Panc1 (cell line): ENCODE data around the gene PARD6B.

Source experiments
- POLR2AphosphoS5 ChIP-seq: IDR thresholded peaks from 2 replicates; pipeline ENCODE4 v1.6.1; 2012; ENCODE audit warnings: mild to moderate bottlenecking, low read depth, low read length, moderate library complexity
- SIN3A ChIP-seq: IDR thresholded peaks from 2 replicates; pipeline ENCODE4 v1.6.1; 2012; ENCODE audit warnings: low read depth, mild to moderate bottlenecking, low read length, moderate library complexity, borderline replicate concordance; ENCODE audit not compliant: insufficient read depth
- TF ChIP-seq, protein P1 (sequence below): fragments of 450-650 bp; IDR thresholded peaks from 2 replicates; pipeline ENCODE4 v1.5.1; 2017; ENCODE audit warnings: mild to moderate bottlenecking
- TF ChIP-seq, protein P2 (sequence below), 2 experiments: IDR thresholded peaks; 2 replicates each; pipeline ENCODE4 v1.6.1; 2011 to 2012; ENCODE audit warnings: low read depth in 2 of 2, control low read depth in 1 of 2, low read length in 1 of 2, mild to moderate bottlenecking in 1 of 2, moderate library complexity in 1 of 2; ENCODE audit not compliant: insufficient read depth in 1 of 2

DNA sequence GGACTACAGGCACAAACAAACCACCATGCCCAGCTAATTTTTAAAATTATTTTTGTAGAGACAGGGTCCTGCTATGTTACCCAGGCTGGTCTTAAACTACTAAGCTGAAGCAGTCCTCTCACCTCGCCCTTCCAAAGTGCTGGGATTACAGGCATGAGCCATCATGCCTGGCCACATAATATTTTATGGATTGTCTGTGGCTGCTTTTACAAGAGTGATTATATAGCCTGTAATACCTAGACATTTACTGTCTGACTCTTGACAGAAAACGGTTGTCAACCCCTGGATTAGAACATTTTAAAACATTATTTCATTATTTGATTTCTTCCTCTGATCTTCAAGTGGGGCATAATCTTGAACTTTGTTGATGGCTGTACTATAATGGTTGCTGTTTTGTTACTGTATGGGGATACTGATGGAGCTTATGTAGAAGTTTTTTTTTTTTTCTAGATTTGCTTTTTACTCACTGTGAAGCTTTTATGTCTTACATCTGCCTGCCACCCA, 14.3 kb downstream of the PARD6B start:
- TF ChIP-seq, protein P1, sequence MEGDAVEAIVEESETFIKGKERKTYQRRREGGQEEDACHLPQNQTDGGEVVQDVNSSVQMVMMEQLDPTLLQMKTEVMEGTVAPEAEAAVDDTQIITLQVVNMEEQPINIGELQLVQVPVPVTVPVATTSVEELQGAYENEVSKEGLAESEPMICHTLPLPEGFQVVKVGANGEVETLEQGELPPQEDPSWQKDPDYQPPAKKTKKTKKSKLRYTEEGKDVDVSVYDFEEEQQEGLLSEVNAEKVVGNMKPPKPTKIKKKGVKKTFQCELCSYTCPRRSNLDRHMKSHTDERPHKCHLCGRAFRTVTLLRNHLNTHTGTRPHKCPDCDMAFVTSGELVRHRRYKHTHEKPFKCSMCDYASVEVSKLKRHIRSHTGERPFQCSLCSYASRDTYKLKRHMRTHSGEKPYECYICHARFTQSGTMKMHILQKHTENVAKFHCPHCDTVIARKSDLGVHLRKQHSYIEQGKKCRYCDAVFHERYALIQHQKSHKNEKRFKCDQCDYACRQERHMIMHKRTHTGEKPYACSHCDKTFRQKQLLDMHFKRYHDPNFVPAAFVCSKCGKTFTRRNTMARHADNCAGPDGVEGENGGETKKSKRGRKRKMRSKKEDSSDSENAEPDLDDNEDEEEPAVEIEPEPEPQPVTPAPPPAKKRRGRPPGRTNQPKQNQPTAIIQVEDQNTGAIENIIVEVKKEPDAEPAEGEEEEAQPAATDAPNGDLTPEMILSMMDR = no peak
- TF ChIP-seq POLR2AphosphoS5 (peak; percentile 25), SIN3A (no peak)
- TF ChIP-seq, protein P2, sequence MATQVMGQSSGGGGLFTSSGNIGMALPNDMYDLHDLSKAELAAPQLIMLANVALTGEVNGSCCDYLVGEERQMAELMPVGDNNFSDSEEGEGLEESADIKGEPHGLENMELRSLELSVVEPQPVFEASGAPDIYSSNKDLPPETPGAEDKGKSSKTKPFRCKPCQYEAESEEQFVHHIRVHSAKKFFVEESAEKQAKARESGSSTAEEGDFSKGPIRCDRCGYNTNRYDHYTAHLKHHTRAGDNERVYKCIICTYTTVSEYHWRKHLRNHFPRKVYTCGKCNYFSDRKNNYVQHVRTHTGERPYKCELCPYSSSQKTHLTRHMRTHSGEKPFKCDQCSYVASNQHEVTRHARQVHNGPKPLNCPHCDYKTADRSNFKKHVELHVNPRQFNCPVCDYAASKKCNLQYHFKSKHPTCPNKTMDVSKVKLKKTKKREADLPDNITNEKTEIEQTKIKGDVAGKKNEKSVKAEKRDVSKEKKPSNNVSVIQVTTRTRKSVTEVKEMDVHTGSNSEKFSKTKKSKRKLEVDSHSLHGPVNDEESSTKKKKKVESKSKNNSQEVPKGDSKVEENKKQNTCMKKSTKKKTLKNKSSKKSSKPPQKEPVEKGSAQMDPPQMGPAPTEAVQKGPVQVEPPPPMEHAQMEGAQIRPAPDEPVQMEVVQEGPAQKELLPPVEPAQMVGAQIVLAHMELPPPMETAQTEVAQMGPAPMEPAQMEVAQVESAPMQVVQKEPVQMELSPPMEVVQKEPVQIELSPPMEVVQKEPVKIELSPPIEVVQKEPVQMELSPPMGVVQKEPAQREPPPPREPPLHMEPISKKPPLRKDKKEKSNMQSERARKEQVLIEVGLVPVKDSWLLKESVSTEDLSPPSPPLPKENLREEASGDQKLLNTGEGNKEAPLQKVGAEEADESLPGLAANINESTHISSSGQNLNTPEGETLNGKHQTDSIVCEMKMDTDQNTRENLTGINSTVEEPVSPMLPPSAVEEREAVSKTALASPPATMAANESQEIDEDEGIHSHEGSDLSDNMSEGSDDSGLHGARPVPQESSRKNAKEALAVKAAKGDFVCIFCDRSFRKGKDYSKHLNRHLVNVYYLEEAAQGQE (IDR thresholded peaks at IDR 0.05; ENCODE audit: insufficient read depth in 1 of 2, low read depth in 2 of 2, low read length in 1 of 2) = 0 out of 4 replicates have a peak, but pooled peaks of 1 of the 2 experiments have one; percentile 16
